GM12878 (cell line): Measurements from ENCODE around the gene STARD5. TPM values are rescaled to one million over a fixed set of nuclear protein-coding genes. Genes with fewer than 3 reads are reported as not detected.

Source experiments
- ATAC-seq: fragments of 200-7000 bp; cut with Tn5 transposase; 3 replicates; pipeline ENCODE4 v1.9.1; 2020; ENCODE audit warnings: mild to moderate bottlenecking, moderate library complexity
- BruUV-seq: library from RNA; stranded (reverse); fragments of 400-500 nt; replicated peaks from 2 replicates; lab custom pipeline; 2021; lab: Mats Ljungman, UMichigan
- CTCF ChIA-PET: fragments of 300-600 bp; sonication (Branson Sonifier 250); formaldehyde crosslinking; extraction: SDS; loops from one replicate; lab custom pipeline; 2021; ENCODE audit warnings: inconsistent platforms; lab: Yijun Ruan, JAX
- POLR2A ChIA-PET: fragments of 350-600 bp; formaldehyde crosslinking; extraction: SDS; loops from one replicate; lab custom pipeline; 2021; ENCODE audit warnings: inconsistent platforms; lab: Charles Lee
- RAD21 ChIA-PET: fragments of 300-600 bp; sonication (Branson Sonifier 250); formaldehyde crosslinking; loops from one replicate; lab custom pipeline; 2023; ENCODE audit warnings: antibody characterized with exemption; ENCODE audit not compliant: unreplicated experiment; lab: Charles Lee
- SMC1A ChIA-PET: fragments of 300-600 bp; sonication (Branson Sonifier 250); formaldehyde crosslinking; loops from one replicate; lab custom pipeline; 2023; ENCODE audit not compliant: unreplicated experiment, uncharacterized antibody; lab: Charles Lee
- DNase-seq: peaks from one replicate; pipeline ENCODE4 v3.0.0-alpha.2; 2011; ENCODE audit warnings: low read depth, low spot score
- FAIRE-seq: peaks from 3 replicates; lab custom pipeline; 2011; peaks lifted over from hg19 to GRCh38; lab: Jason Lieb, UNC
- H2AFZ ChIP-seq: 2 replicates; pipeline ENCODE4 v1.6.0; 2011; ENCODE audit warnings: low read depth, low read length, control low read depth; ENCODE audit not compliant: control insufficient read depth
- H3K27ac ChIP-seq: 2 replicates; pipeline ENCODE4 v1.5.1; 2011; ENCODE audit warnings: control low read depth; ENCODE audit not compliant: control insufficient read depth, insufficient read depth
- H3K27me3 ChIP-seq, 2 experiments: replicated peaks in 1 of 2; 2 replicates each; pipeline versions ENCODE4 v1.6.0 to v1.6.1; 2011; ENCODE audit warnings: low read length in 1 of 2; ENCODE audit not compliant: control insufficient read depth in 2 of 2, insufficient read depth in 2 of 2
- H3K36me3 ChIP-seq, 2 experiments: 2 replicates each; pipeline ENCODE4 v1.5.1; 2011; ENCODE audit warnings: low read length in 1 of 2; ENCODE audit not compliant: control insufficient read depth in 2 of 2, insufficient read depth in 2 of 2
- H3K4me1 ChIP-seq: 2 replicates; pipeline ENCODE4 v1.6.1; 2011; ENCODE audit warnings: mild to moderate bottlenecking, low read length, moderate library complexity, mixed read lengths; ENCODE audit not compliant: control insufficient read depth, insufficient read depth
- H3K4me2 ChIP-seq: 2 replicates; pipeline ENCODE4 v1.6.0; 2011; ENCODE audit warnings: control low read depth; ENCODE audit not compliant: control insufficient read depth, insufficient read depth
- H3K4me3 ChIP-seq: fragments of 200-600 bp; sonication (generic); 2 replicates; pipeline ENCODE4 v1.5.1; 2016
- H3K79me2 ChIP-seq: 2 replicates; pipeline ENCODE4 v1.6.0; 2011; ENCODE audit warnings: low read length; ENCODE audit not compliant: control insufficient read depth, insufficient read depth
- H3K9ac ChIP-seq: 2 replicates; pipeline ENCODE4 v1.8.0; 2011; ENCODE audit warnings: low read length, control low read depth, mixed read lengths; ENCODE audit not compliant: control insufficient read depth, insufficient read depth
- H3K9me3 ChIP-seq: replicated peaks from 3 replicates; pipeline ENCODE4 v1.5.1; 2011; ENCODE audit warnings: mild to moderate bottlenecking, low read length; ENCODE audit not compliant: control insufficient read depth, insufficient read depth
- H4K20me1 ChIP-seq: 2 replicates; pipeline ENCODE4 v1.6.0; 2011; ENCODE audit not compliant: control insufficient read depth, insufficient read depth
- BMI1 ChIP-seq: fragments of 450-650 bp; IDR thresholded peaks from 2 replicates; pipeline ENCODE4 v1.6.1; 2016; ENCODE audit warnings: mild to moderate bottlenecking, moderate library complexity, borderline replicate concordance
- CEBPZ ChIP-seq: fragments of 150-350 bp; IDR thresholded peaks from 2 replicates; pipeline ENCODE4 v1.6.1; 2016; ENCODE audit warnings: low read depth, low read length
- HCFC1 ChIP-seq: fragments of 150-350 bp; IDR thresholded peaks from 2 replicates; pipeline ENCODE4 v1.6.1; 2014; ENCODE audit warnings: low read length
- IKZF1 ChIP-seq: fragments of 450-650 bp; conservative IDR thresholded peaks from 2 replicates; pipeline ENCODE4 v1.6.1; 2017; ENCODE audit warnings: antibody characterized with exemption, mild to moderate bottlenecking
- IRF4 ChIP-seq: IDR thresholded peaks from 2 replicates; pipeline ENCODE4 v1.6.1; 2011; ENCODE audit warnings: low read depth, low read length
- LARP7 ChIP-seq: fragments of 450-650 bp; IDR thresholded peaks from 2 replicates; pipeline ENCODE4 v1.6.1; 2017; ENCODE audit warnings: mild to moderate bottlenecking
- NR2C1 ChIP-seq: fragments of 450-650 bp; IDR thresholded peaks from 2 replicates; pipeline ENCODE4 v1.6.1; 2017; ENCODE audit warnings: antibody characterized with exemption, mild to moderate bottlenecking, moderate library complexity
- PML ChIP-seq: IDR thresholded peaks from 2 replicates; pipeline ENCODE4 v1.6.1; 2012; ENCODE audit warnings: low read length, inconsistent platforms
- SIN3A ChIP-seq: IDR thresholded peaks from 2 replicates; pipeline ENCODE4 v1.6.1; 2012; ENCODE audit warnings: low read depth, low read length, improper control_type of control experiment
- SIX5 ChIP-seq: IDR thresholded peaks from 2 replicates; pipeline ENCODE4 v1.6.1; 2011; ENCODE audit warnings: mild to moderate bottlenecking, low read depth, low read length, moderate library complexity; ENCODE audit not compliant: severe bottlenecking
- SMAD5 ChIP-seq: IDR thresholded peaks from 2 replicates; pipeline ENCODE4 v1.6.1; 2016; ENCODE audit warnings: antibody characterized with exemption, low read depth
- WRNIP1 ChIP-seq: IDR thresholded peaks from 2 replicates; pipeline ENCODE4 v1.6.1; 2011; ENCODE audit warnings: low read depth, low read length, improper control_type of control experiment, borderline replicate concordance
- ZBTB33 ChIP-seq: fragments of 450-650 bp; IDR thresholded peaks from 2 replicates; pipeline ENCODE4 v1.6.1; 2017; ENCODE audit warnings: mild to moderate bottlenecking
- ZNF217 ChIP-seq: fragments of 450-650 bp; IDR thresholded peaks from 2 replicates; pipeline ENCODE4 v1.6.1; 2017; ENCODE audit warnings: antibody characterized with exemption, mild to moderate bottlenecking
- WGBS: methylation state at CpG from one replicate; pipeline ENCODE4 v1.1.6; 2016; ENCODE audit warnings: low lambda C conversion rate; ENCODE audit not compliant: insufficient replicate concordance, insufficient coverage; ENCODE audit errors: missing lambda C conversion rate; 5-methylcytosine and 5-hydroxymethylcytosine counted together
- in situ Hi-C: fragments of 300-500 bp; cut with MboI; formaldehyde crosslinking; loops from 9 replicates; pipeline ENCODE4 v1.14.3; 2018; ENCODE audit warnings: mixed read lengths
- intact Hi-C: fragments of 100-400 bp; cut with micrococcal nuclease; formaldehyde crosslinking; loops from one replicate; pipeline ENCODE4 v1.14.2; 2022; ENCODE audit not compliant: unreplicated experiment
- polyA plus RNA-seq, 11 experiments: library from polyadenylated mRNA; depleted of rRNA in 4 of 11; unstranded in 6 of 11; stranded (reverse) in 5 of 11; fragments of >200 nt; fragmentation: Nextera tagmentation in 4 of 11; fragmentation: Illumina TruSeq in 1 of 11; extraction: Ambion mirVana in 4 of 11; extraction: Trizol in 1 of 11; gene quantifications; 1 replicate in 1 of 11; 2 replicates in 10 of 11; pipeline versions ENCODE4 v1.2.1 to v1.2.3, GENCODE V29; 2011 to 2016; ENCODE audit warnings: inconsistent platforms in 2 of 11, missing spikeins in 2 of 11, low read depth in 1 of 11
- total RNA-seq, 4 experiments: library from RNA; depleted of rRNA in 3 of 4; stranded (reverse); fragments of >200 nt in 3 of 4; fragmentation: Illumina TruSeq in 1 of 4; extraction: Trizol in 1 of 4; gene quantifications; 2 replicates each; pipeline versions ENCODE4 v1.2.1 to v1.2.3, GENCODE V29; 2013 to 2021

Gene STARD5
- total and polyA plus RNA-seq, 10 of the 15 experiments (the other 5 are each of a cell fraction or from before 2014, with no cell fraction given), result 2.3 to 9.4 (median 4.7) TPM

- ChIA-PET POLR2A (interaction anchor here (1.5 kb wide), 1 partner anchor 14 kb away, joined by 4 read pairs; no protein-coding TSS in a partner anchor), CTCF (interaction anchor here (1.2 to 11.0 kb wide), 5 partner anchors 12 to 170 kb away, joined by 3 to 242 read pairs (median 6); no protein-coding TSS in a partner anchor), SMC1A (interaction anchor here (0.9 to 1.8 kb wide), 9 partner anchors 9 to 123 kb away, joined by 3 to 4 read pairs (median 3); no protein-coding TSS in a partner anchor), RAD21 (interaction anchor here (0.7 to 7.4 kb wide), 4 partner anchors 13 to 58 kb away, joined by 3 to 137 read pairs (median 4); no protein-coding TSS in a partner anchor)
- in situ Hi-C loops (loop anchor here (25.0 kb wide), 2 partner anchors 1266 to 1934 kb away; partner anchors contain the start of gene HDGFL3), intact Hi-C loops (loop anchor here (10.0 kb wide), 1 partner anchor 197 kb away; no protein-coding TSS in a partner anchor)
- H3K4me3 ChIP-seq, result no peak overlapping the region
- H3K27ac ChIP-seq, result no peak overlapping the region
- H4K20me1 ChIP-seq, result no peaks in the 10 kb centered on the region
- no peaks in the 10 kb centered on the region for H3K36me3 ChIP-seq
- no peak for TF ChIP-seq BMI1
- TF ChIP-seq ZBTB33, result no peak
- TF ChIP-seq ZNF217, result no peak
- no peak for TF ChIP-seq LARP7
- TF ChIP-seq SIX5, result no peak
- no peak for TF ChIP-seq PML
- no peak for TF ChIP-seq WRNIP1
- no peak for TF ChIP-seq SIN3A
- no peak for TF ChIP-seq IKZF1
- TF ChIP-seq NR2C1, result no peak
- TF ChIP-seq CEBPZ, result no peak
- no peak for TF ChIP-seq HCFC1
- no peak for TF ChIP-seq SMAD5
- TF ChIP-seq IRF4, result no peak
- no peaks in the 10 kb centered on the region for H3K27me3 ChIP-seq
- H3K9ac ChIP-seq, result no peak overlapping the region
- FAIRE-seq, result no peak
- H3K79me2 ChIP-seq, result no peaks in the 10 kb centered on the region
- 0 out of 2 replicates have a peak, but pooled peaks cover 3% of the 10 kb centered on the region for H3K4me1 ChIP-seq
- no peak overlapping the region for H3K4me2 ChIP-seq
- DNase-seq, result no peak
- peaks cover 5% of the 10 kb centered on the region for H3K9me3 ChIP-seq
- WGBS, result 91% methylated on average over 2 of the region's 2 CpGs
- BruUV-seq, result no TSS peak
- no peak overlapping the region for H2AFZ ChIP-seq
- ATAC-seq, result no peak
Observed at GRCh38 chr15:81277851-81278250, 46.1 kb downstream of the STARD5 start.
